Tibial artery (tissue), 4 donors: ENCODE data around the gene NRXN3.

Experiments
- DNase-seq, 2 donors: peaks; one replicate each; pipeline ENCODE4 v3.0.0-alpha.2; 2019
- H3K27ac ChIP-seq, 2 donors: fragments of 200-600 bp; sonication (generic) in 1 of 2; 1 replicate in 1 of 2; 2 replicates in 1 of 2; pipeline ENCODE4 v1.5.1; 2018 to 2019; ENCODE audit warnings: mild to moderate bottlenecking in 1 of 2
- H3K27me3 ChIP-seq, 2 donors: fragments of 200-600 bp; sonication (generic) in 1 of 2; one replicate each; pipeline versions ENCODE4 v1.5.1 to v1.6.0; 2016 to 2019
- H3K36me3 ChIP-seq, 3 donors: fragments of 200-600 bp; sonication (generic) in 2 of 3; one replicate each; pipeline ENCODE4 v1.5.1; 2016 to 2019; ENCODE audit warnings: mild to moderate bottlenecking in 2 of 3
- H3K4me1 ChIP-seq, 4 donors: fragments of 200-600 bp; sonication (generic) in 2 of 4; 1 replicate in 3 of 4; 2 replicates in 1 of 4; pipeline ENCODE4 v1.5.1; 2016 to 2019
- H3K4me3 ChIP-seq, 2 donors: fragments of 200-600 bp; sonication (generic) in 1 of 2; 1 replicate in 1 of 2; 2 replicates in 1 of 2; pipeline ENCODE4 v1.5.1; 2018 to 2019; ENCODE audit warnings: mild to moderate bottlenecking in 2 of 2
- H3K9me3 ChIP-seq, 3 donors: fragments of 200-600 bp; sonication (generic) in 1 of 3; one replicate each; pipeline ENCODE4 v1.5.1; 2016 to 2019
- CTCF ChIP-seq, 2 experiments: fragments of 200-600 bp in 1 of 2; fragments of 450-650 bp in 1 of 2; IDR thresholded peaks; one replicate each; pipeline ENCODE4 v1.5.1; 2017 to 2019; ENCODE audit warnings: antibody characterized with exemption in 2 of 2, mild to moderate bottlenecking in 1 of 2, moderate library complexity in 1 of 2
- intact Hi-C: fragments of 100-400 bp; cut with DNase I; formaldehyde crosslinking; loops from one replicate; pipeline ENCODE4 v1.15.0; 2023; ENCODE audit warnings: low total_unique reads

Gene NRXN3

GRCh38 chr14:79408696-79409095 is 1238.5 kb downstream of the NRXN3 start:
- no peak overlapping the region for H3K4me3 ChIP-seq
- H3K27me3 ChIP-seq = no peaks in the 10 kb centered on the region
- DNase-seq = no peak
- no peaks in the 10 kb centered on the region for H3K9me3 ChIP-seq
- H3K27ac ChIP-seq = no peak overlapping the region
- H3K36me3 ChIP-seq = no peaks in the 10 kb centered on the region
- intact Hi-C loops = no loop called here
- H3K4me1 ChIP-seq = no peaks in the 10 kb centered on the region
- no peak for TF ChIP-seq CTCF (IDR thresholded peaks at IDR 0.05)

- no peak overlapping the region for H3K27ac ChIP-seq
- H3K4me1 ChIP-seq = no peaks in the 10 kb centered on the region
- no peak overlapping the region for H3K4me3 ChIP-seq
- no peaks in the 10 kb centered on the region for H3K9me3 ChIP-seq
- DNase-seq = no peak
- intact Hi-C loops = no loop called here
- H3K27me3 ChIP-seq = no peaks in the 10 kb centered on the region
- H3K36me3 ChIP-seq = no peaks in the 10 kb centered on the region
- no peak for TF ChIP-seq CTCF (IDR thresholded peaks at IDR 0.05)
These were observed 1241.4 kb downstream of the NRXN3 start for GRCh38 chr14:79411403-79412174.

- Histone ChIP-seq H3K4me3 (no peak overlapping the region), H3K4me1 (no peaks in the 10 kb centered on the region), H3K27me3 (no peaks in the 10 kb centered on the region), H3K36me3 (no peaks in the 10 kb centered on the region), H3K27ac (no peak overlapping the region), H3K9me3 (no peaks in the 10 kb centered on the region)
- intact Hi-C loops = no loop called here
- no peak for DNase-seq
- no peak for TF ChIP-seq CTCF (IDR thresholded peaks at IDR 0.05)
These were observed 1242.6 kb downstream of the NRXN3 start for GRCh38 chr14:79412822-79413221.

GRCh38 chr14:79413734-79414428 is 1243.7 kb downstream of the NRXN3 start:
- Histone ChIP-seq H3K27me3 (no peaks in the 10 kb centered on the region), H3K4me1 (no peaks in the 10 kb centered on the region), H3K9me3 (no peaks in the 10 kb centered on the region), H3K4me3 (no peak overlapping the region), H3K36me3 (no peaks in the 10 kb centered on the region), H3K27ac (no peak overlapping the region)
- no peak for TF ChIP-seq CTCF (IDR thresholded peaks at IDR 0.05)
- intact Hi-C loops = no loop called here
- DNase-seq = no peak

GRCh38 chr14:79415726-79416125 is 1245.6 kb downstream of the NRXN3 start:
- Histone ChIP-seq H3K4me1 (no peaks in the 10 kb centered on the region), H3K9me3 (no peaks in the 10 kb centered on the region), H3K36me3 (no peaks in the 10 kb centered on the region), H3K27ac (no peak overlapping the region), H3K4me3 (no peak overlapping the region), H3K27me3 (no peaks in the 10 kb centered on the region)
- no peak for TF ChIP-seq CTCF (IDR thresholded peaks at IDR 0.05)
- intact Hi-C loops = no loop called here
- no peak for DNase-seq
